SK-N-SH (cell line): ENCODE results near the gene MSRB1.

Experiments used
- EZH2phosphoT487 ChIP-seq: fragments of 200-600 bp; sonication (generic); IDR thresholded peaks from 2 replicates; pipeline ENCODE4 v1.6.1; 2017; ENCODE audit warnings: low read depth, mixed run types, mild to moderate bottlenecking, antibody characterized with exemption, moderate library complexity, borderline replicate concordance
- RCOR1 ChIP-seq: fragments of 150-350 bp; IDR thresholded peaks from 2 replicates; pipeline ENCODE4 v1.6.1; 2017; ENCODE audit warnings: antibody characterized with exemption, low read length
- REST ChIP-seq: IDR thresholded peaks from 2 replicates; pipeline ENCODE4 v1.6.1; 2012; ENCODE audit warnings: mild to moderate bottlenecking, low read depth, low read length, moderate library complexity
- TF ChIP-seq, protein P1 (sequence below): fragments of 200-600 bp; sonication (generic); IDR thresholded peaks from 2 replicates; pipeline ENCODE4 v1.6.1; 2017; ENCODE audit warnings: antibody characterized with exemption, mild to moderate bottlenecking, moderate library complexity

DNA sequence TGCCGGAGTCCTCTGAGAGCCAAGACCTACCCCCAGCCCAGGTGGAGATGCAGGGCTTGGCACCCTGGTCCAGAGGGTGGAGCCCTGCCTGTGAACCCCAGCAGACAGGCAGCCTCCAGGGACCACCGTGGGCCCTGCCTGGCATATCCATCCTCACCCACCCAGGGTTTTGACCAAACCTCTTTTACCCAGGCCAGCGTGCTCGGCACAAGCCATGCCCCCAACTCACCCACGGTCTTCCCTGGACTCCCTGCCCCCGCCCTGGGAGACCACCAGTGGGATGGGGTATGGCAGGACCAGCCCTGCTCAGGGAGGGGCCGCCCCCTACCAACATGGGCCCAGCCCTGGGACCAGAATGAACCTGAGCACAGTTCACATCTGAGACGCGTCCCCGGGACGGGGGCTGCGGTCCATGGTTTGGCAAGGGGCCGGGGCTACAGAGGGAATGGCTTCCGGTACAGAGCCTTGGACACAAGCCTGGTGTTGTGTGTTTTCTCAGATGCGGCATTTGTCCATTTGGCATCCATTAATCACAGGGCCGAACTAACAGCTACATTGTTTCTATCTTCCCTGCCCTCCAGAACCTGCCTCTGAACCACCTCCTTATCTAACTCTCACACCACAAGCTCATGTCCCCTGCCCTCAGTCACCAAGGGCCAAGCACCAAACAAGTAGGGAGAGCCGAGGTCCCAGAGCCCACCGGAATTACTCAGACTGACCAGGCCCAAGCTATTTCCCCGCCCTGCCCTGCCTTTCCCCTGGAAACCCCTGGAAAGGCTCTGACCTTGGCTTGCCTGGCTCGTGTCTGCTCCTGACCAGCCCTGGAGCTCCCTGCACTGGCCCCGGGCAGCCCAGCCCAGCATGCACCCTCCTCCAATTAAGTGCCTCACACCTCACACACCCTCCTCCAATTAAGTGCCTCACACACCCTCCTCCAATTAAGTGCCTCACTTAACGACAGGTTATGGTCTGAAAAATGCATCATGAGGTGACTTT, 38.9 kb downstream of the MSRB1 start:
- TF ChIP-seq EZH2phosphoT487, result no peak
- no peak for TF ChIP-seq REST
- TF ChIP-seq, protein P1, sequence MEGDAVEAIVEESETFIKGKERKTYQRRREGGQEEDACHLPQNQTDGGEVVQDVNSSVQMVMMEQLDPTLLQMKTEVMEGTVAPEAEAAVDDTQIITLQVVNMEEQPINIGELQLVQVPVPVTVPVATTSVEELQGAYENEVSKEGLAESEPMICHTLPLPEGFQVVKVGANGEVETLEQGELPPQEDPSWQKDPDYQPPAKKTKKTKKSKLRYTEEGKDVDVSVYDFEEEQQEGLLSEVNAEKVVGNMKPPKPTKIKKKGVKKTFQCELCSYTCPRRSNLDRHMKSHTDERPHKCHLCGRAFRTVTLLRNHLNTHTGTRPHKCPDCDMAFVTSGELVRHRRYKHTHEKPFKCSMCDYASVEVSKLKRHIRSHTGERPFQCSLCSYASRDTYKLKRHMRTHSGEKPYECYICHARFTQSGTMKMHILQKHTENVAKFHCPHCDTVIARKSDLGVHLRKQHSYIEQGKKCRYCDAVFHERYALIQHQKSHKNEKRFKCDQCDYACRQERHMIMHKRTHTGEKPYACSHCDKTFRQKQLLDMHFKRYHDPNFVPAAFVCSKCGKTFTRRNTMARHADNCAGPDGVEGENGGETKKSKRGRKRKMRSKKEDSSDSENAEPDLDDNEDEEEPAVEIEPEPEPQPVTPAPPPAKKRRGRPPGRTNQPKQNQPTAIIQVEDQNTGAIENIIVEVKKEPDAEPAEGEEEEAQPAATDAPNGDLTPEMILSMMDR, result no peak
- TF ChIP-seq RCOR1, result no peak
